Keratinocyte (primary cell): Measurements from ENCODE around the gene PDE1C. TPM values are rescaled to one million over a fixed set of nuclear protein-coding genes. Genes with fewer than 3 reads are reported as not detected.

Source experiments
- DNase-seq: peaks from one replicate; pipeline ENCODE4 v3.0.0-alpha.2; 2011; ENCODE audit warnings: low read depth, missing footprints, low spot score
- FAIRE-seq: peaks from 2 replicates; lab custom pipeline; 2011; peaks lifted over from hg19 to GRCh38; lab: Jason Lieb, UNC
- H2AFZ ChIP-seq: 2 replicates; pipeline ENCODE4 v1.6.0; 2012; ENCODE audit warnings: low read length, control low read depth, inconsistent platforms; ENCODE audit not compliant: control insufficient read depth
- H3K27ac ChIP-seq: 2 replicates; pipeline ENCODE4 v1.5.1; 2011; ENCODE audit warnings: low read length; ENCODE audit not compliant: control insufficient read depth, insufficient read depth
- H3K27me3 ChIP-seq: 3 replicates; pipeline ENCODE4 v1.6.0; 2011; ENCODE audit warnings: low read length; ENCODE audit not compliant: control insufficient read depth, insufficient read depth; ENCODE audit errors: extremely low read depth
- H3K36me3 ChIP-seq, 2 experiments: 2 replicates in 1 of 2; 3 replicates in 1 of 2; pipeline ENCODE4 v1.5.1; 2011; ENCODE audit warnings: low read length in 2 of 2, mild to moderate bottlenecking in 1 of 2; ENCODE audit not compliant: control insufficient read depth in 2 of 2, insufficient read depth in 2 of 2; ENCODE audit errors: extremely low read depth in 1 of 2
- H3K4me1 ChIP-seq: 3 replicates; pipeline ENCODE4 v1.5.1; 2011; ENCODE audit warnings: low read length; ENCODE audit not compliant: control insufficient read depth, insufficient read depth; ENCODE audit errors: extremely low read depth
- H3K4me2 ChIP-seq: 3 replicates; pipeline ENCODE4 v1.6.0; 2011; ENCODE audit warnings: low read depth, low read length; ENCODE audit not compliant: control insufficient read depth, insufficient read depth; ENCODE audit errors: extremely low read depth
- H3K4me3 ChIP-seq, 3 experiments: fragments of 200-600 bp in 1 of 3; sonication (generic) in 1 of 3; 2 replicates in 2 of 3; 3 replicates in 1 of 3; pipeline ENCODE4 v1.5.1; 2011 to 2016; ENCODE audit warnings: low read length in 3 of 3, mild to moderate bottlenecking in 3 of 3, control low read depth in 2 of 3, inconsistent platforms in 1 of 3, low read depth in 1 of 3, mixed read lengths in 1 of 3, mixed run types in 1 of 3, moderate library complexity in 1 of 3; ENCODE audit not compliant: control insufficient read depth in 2 of 3, insufficient read depth in 2 of 3; ENCODE audit errors: extremely low read depth in 1 of 3
- H3K79me2 ChIP-seq: 2 replicates; pipeline ENCODE4 v1.6.0; 2012; ENCODE audit warnings: low read length; ENCODE audit not compliant: control insufficient read depth, insufficient read depth
- H3K9ac ChIP-seq: 3 replicates; pipeline ENCODE4 v1.6.0; 2011; ENCODE audit warnings: low read length; ENCODE audit not compliant: control insufficient read depth, insufficient read depth; ENCODE audit errors: extremely low read depth
- H3K9me1 ChIP-seq: 3 replicates; pipeline ENCODE4 v1.6.0; 2011; ENCODE audit warnings: low read length; ENCODE audit not compliant: control insufficient read depth, insufficient read depth; ENCODE audit errors: extremely low read depth
- H3K9me3 ChIP-seq: 2 replicates; pipeline ENCODE4 v1.5.1; 2012; ENCODE audit warnings: low read depth, low read length; ENCODE audit not compliant: control insufficient read depth
- H4K20me1 ChIP-seq: 3 replicates; pipeline ENCODE4 v1.6.0; 2011; ENCODE audit warnings: low read length; ENCODE audit not compliant: control insufficient read depth, insufficient read depth; ENCODE audit errors: extremely low read depth
- EZH2 ChIP-seq: IDR thresholded peaks from one replicate; pipeline ENCODE4 v1.6.1; 2012; ENCODE audit warnings: inconsistent platforms, mild to moderate bottlenecking, low read length, moderate library complexity
- dilution Hi-C: fragments of 300-500 bp; cut with MboI; formaldehyde crosslinking; loops from one replicate; pipeline ENCODE4 v1.7.0; 2020; ENCODE audit warnings: low sequenced_read_pairs; ENCODE audit not compliant: extremely low pct_ligation_motif_present
- polyA plus RNA-seq, 5 experiments: library from polyadenylated mRNA; depleted of rRNA in 3 of 5; stranded (reverse) in 3 of 5; stranded (forward) in 1 of 5; unstranded in 1 of 5; fragments of >200 nt; gene quantifications; 1 replicate in 1 of 5; 2 replicates in 3 of 5; 3 replicates in 1 of 5; pipeline versions ENCODE4 v1.2.1 to v1.2.3, GENCODE V29; 2011 to 2012; ENCODE audit warnings: missing spikeins in 2 of 5, low read depth in 1 of 5, low replicate concordance in 1 of 5
- TF ChIP-seq, protein P1 (sequence below), 3 experiments: IDR thresholded peaks in 1 of 3; conservative IDR thresholded peaks in 1 of 3; optimal IDR thresholded peaks in 1 of 3; 2 replicates in 2 of 3; 3 replicates in 1 of 3; pipeline versions ENCODE3 to v1.5.1; 2011; ENCODE audit warnings: low read length in 3 of 3, mild to moderate bottlenecking in 3 of 3, moderate library complexity in 2 of 3, control low read depth in 1 of 3, inconsistent platforms in 1 of 3; ENCODE audit not compliant: insufficient read depth in 2 of 3; ENCODE audit errors: extremely low read depth in 1 of 3

PDE1C gene
- polyA plus RNA-seq, 1 donor (not counting 4 experiments of a cell fraction or from before 2014, with no cell fraction given): 2.5 TPM

DNA sequence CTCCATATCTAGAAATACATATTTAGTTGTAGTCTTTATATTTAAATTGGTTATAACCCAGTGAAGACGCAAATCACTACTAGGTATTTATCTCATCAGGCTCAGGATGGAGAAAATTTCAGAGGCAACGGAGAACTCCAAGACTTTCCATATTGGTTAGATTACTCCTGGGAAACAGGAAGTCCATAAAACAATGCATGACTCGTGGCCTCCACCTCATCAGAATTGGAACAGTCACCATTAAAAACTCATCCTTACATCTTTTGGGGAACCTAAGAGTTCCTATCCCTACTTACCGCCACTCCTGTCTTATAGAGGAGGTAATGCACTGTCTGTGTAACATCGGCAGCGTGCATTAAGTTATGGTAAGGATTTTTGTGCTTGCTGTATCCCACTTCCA is 205.6 kb downstream of the PDE1C start:
- FAIRE-seq (peak; percentile 17), DNase-seq (no peak)
- Histone ChIP-seq H3K79me2 (no peaks in the 10 kb centered on the region), H3K9me3 (no peaks in the 10 kb centered on the region), H3K4me1 (no peaks in the 10 kb centered on the region), H3K9me1 (no peaks in the 10 kb centered on the region), H2AFZ (no peak overlapping the region), H3K4me3 (no peak overlapping the region), H3K27me3 (no peaks in the 10 kb centered on the region), H4K20me1 (no peaks in the 10 kb centered on the region), H3K9ac (no peak overlapping the region), H3K27ac (no peak overlapping the region), H3K36me3 (no peaks in the 10 kb centered on the region), H3K4me2 (no peak overlapping the region)
- dilution Hi-C loops: no loop called here
- TF ChIP-seq, protein P1, sequence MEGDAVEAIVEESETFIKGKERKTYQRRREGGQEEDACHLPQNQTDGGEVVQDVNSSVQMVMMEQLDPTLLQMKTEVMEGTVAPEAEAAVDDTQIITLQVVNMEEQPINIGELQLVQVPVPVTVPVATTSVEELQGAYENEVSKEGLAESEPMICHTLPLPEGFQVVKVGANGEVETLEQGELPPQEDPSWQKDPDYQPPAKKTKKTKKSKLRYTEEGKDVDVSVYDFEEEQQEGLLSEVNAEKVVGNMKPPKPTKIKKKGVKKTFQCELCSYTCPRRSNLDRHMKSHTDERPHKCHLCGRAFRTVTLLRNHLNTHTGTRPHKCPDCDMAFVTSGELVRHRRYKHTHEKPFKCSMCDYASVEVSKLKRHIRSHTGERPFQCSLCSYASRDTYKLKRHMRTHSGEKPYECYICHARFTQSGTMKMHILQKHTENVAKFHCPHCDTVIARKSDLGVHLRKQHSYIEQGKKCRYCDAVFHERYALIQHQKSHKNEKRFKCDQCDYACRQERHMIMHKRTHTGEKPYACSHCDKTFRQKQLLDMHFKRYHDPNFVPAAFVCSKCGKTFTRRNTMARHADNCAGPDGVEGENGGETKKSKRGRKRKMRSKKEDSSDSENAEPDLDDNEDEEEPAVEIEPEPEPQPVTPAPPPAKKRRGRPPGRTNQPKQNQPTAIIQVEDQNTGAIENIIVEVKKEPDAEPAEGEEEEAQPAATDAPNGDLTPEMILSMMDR (optimal IDR thresholded peaks at IDR 0.05 in 1 of 3, IDR thresholded peaks at IDR 0.05 in 1 of 3, conservative IDR thresholded peaks at IDR 0.05 in 1 of 3; ENCODE audit: extremely low read depth in 1 of 3, insufficient read depth in 2 of 3, low read length in 3 of 3): no peak
- TF ChIP-seq EZH2: no peak

GRCh38 chr7:31860925-31861324 is 209.3 kb downstream of the PDE1C start:
- TF ChIP-seq EZH2: no peak
- TF ChIP-seq, protein P1 (optimal IDR thresholded peaks at IDR 0.05 in 1 of 3, IDR thresholded peaks at IDR 0.05 in 1 of 3, conservative IDR thresholded peaks at IDR 0.05 in 1 of 3; ENCODE audit: extremely low read depth in 1 of 3, insufficient read depth in 2 of 3, low read length in 3 of 3): no peak
- no peaks in the 10 kb centered on the region for H3K4me1 ChIP-seq
- no peaks in the 10 kb centered on the region for H4K20me1 ChIP-seq

More at GRCh38 chr7:31860925-31861324, 209.3 kb downstream of the PDE1C start:
- no peak overlapping the region for H3K4me2 ChIP-seq
- DNase-seq (no peak), FAIRE-seq (no peak)
- no peaks in the 10 kb centered on the region for H3K9me3 ChIP-seq
- H3K9me1 ChIP-seq: no peaks in the 10 kb centered on the region
- no peak overlapping the region for H2AFZ ChIP-seq
- H3K27me3 ChIP-seq: no peaks in the 10 kb centered on the region
- no peaks in the 10 kb centered on the region for H3K79me2 ChIP-seq
- dilution Hi-C loops: no loop called here
- no peak overlapping the region for H3K9ac ChIP-seq
- no peak overlapping the region for H3K27ac ChIP-seq
- H3K36me3 ChIP-seq: no peaks in the 10 kb centered on the region
- no peak overlapping the region for H3K4me3 ChIP-seq
